ENCODE results near the gene ART1. TPM values are rescaled to one million over a fixed set of nuclear protein-coding genes. Genes with fewer than 3 reads are reported as not detected.

Gene ART1
- total RNA-seq, 4 donors from 2014 or later: not detected

- TF ChIP-seq, protein P1, sequence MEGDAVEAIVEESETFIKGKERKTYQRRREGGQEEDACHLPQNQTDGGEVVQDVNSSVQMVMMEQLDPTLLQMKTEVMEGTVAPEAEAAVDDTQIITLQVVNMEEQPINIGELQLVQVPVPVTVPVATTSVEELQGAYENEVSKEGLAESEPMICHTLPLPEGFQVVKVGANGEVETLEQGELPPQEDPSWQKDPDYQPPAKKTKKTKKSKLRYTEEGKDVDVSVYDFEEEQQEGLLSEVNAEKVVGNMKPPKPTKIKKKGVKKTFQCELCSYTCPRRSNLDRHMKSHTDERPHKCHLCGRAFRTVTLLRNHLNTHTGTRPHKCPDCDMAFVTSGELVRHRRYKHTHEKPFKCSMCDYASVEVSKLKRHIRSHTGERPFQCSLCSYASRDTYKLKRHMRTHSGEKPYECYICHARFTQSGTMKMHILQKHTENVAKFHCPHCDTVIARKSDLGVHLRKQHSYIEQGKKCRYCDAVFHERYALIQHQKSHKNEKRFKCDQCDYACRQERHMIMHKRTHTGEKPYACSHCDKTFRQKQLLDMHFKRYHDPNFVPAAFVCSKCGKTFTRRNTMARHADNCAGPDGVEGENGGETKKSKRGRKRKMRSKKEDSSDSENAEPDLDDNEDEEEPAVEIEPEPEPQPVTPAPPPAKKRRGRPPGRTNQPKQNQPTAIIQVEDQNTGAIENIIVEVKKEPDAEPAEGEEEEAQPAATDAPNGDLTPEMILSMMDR (IDR thresholded peaks at IDR 0.05; ENCODE audit: low read depth): no peak
These were observed 31.0 kb downstream of the ART1 start for GRCh38 chr11:3675971-3676370.

GRCh38 chr11:3679077-3679476 lies 34.1 kb downstream of the ART1 start:
- TF ChIP-seq, protein P1 (IDR thresholded peaks at IDR 0.05; ENCODE audit: low read depth): no peak

DNA sequence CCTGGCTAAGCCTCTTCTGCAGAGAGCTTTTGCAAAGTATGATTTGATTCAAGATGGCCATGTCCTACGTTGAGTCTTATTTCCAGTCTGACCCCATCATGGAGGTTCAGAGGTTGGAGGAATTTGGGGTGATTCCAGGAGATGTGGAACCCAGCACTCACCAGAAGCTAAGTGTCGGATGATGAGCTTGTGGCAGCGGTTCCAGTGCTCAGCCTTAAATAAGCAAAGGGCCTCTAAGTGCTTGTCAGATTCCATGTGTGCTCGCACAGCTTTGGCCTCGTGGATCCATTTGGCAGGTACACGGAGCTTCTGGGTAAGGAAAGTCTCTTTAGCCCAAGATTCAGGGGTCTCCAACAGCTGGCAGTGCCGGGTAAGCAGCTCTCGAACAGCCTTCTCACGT lies 38.1 kb downstream of the ART1 start:
- TF ChIP-seq, protein P1 (IDR thresholded peaks at IDR 0.05; ENCODE audit: low read depth): no peak

DNA sequence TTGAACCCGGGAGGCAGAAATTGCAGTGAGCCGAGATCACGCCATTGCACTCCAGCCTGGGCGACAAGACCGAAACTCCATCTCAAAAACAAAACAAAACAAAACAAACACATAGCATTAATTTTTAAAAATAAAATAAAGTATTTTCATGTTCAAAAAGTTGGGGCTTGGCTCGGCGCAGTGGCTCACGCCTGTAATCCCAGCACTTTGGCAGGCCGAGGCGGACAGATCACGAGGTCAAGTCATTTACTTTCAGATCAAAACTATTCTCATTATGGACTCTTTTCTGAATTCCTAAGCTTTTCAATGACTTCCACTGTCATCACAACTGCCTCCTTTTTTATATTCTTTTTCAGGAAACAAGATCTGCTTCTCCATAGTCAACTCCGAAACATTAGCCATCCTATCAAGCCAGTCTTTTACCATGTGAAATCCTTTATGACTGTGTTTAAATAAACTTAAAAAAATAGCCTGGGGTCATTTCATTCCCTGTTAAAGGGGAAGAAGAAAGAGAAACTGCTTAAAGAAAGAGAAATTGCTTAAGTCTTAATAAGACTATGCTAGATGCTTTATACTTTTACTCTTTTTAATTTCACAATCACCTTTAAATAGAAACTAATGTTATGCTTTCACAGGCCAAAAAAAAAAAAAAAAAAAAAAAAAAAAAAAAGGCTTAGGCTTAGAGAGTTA lies 39.3 kb downstream of the ART1 start:
- TF ChIP-seq, protein P1 (IDR thresholded peaks at IDR 0.05; ENCODE audit: low read depth): no peak

DNA sequence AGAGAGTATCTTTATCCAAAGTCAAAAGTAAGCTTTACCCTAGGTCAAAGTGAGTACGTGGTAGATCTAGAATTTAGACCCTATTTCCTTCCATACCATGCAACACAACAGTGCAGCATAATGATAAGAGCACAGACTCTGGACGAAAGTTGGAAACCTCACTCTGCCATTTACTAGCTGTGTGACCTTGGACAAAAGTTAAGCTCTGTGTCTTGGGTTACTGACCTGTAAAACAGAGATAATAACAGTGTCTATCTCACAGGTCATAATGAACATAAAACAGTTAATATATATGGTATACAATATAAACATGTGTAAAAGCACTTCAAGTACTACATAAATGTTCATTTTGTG lies 39.9 kb downstream of the ART1 start:
- TF ChIP-seq, protein P1 (IDR thresholded peaks at IDR 0.05; ENCODE audit: low read depth): no peak

- TF ChIP-seq, protein P1 (IDR thresholded peaks at IDR 0.05; ENCODE audit: low read depth): no peak
These were observed 41.0 kb downstream of the ART1 start for GRCh38 chr11:3685923-3686322.

DNA sequence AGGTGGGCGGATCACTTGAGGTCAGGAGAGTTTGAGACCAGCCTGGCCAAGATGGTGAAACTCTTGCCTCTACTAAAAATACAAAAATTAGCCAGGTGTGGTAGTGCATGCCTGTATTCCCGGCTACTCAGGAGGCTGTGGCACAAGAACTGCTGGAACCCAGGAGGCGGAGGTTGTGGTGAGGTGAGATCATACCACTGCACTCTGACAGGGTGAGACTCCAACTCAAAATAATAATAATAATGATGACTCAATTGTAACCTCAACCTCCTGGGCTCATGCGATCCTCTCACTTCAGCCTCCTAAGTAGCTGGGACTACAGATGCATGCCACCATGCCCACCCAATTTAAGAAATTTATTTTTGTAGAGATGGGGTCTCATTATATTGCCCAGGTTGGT lies 41.8 kb downstream of the ART1 start:
- TF ChIP-seq, protein P1 (IDR thresholded peaks at IDR 0.05; ENCODE audit: low read depth): no peak

Data from subcutaneous adipose tissue (tissue), 4 donors.